ENCODE results near the gene HELT. TPM values are rescaled to one million over a fixed set of nuclear protein-coding genes. Genes with fewer than 3 reads are reported as not detected.
"Not testable (repeated sequence)": the region's sequence is repeated elsewhere in the genome, so short reads cannot be mapped to it uniquely, and the experiment has no call there.

Gene HELT, protein sequence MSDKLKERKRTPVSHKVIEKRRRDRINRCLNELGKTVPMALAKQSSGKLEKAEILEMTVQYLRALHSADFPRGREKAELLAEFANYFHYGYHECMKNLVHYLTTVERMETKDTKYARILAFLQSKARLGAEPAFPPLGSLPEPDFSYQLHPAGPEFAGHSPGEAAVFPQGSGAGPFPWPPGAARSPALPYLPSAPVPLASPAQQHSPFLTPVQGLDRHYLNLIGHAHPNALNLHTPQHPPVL
- total RNA-seq (not detected), polyA plus RNA-seq (not detected)
- long read RNA-seq, donor 1: 0 reads
- long read RNA-seq, donor 2: 0 reads
- long read RNA-seq, donor 3: 0 reads

DNA sequence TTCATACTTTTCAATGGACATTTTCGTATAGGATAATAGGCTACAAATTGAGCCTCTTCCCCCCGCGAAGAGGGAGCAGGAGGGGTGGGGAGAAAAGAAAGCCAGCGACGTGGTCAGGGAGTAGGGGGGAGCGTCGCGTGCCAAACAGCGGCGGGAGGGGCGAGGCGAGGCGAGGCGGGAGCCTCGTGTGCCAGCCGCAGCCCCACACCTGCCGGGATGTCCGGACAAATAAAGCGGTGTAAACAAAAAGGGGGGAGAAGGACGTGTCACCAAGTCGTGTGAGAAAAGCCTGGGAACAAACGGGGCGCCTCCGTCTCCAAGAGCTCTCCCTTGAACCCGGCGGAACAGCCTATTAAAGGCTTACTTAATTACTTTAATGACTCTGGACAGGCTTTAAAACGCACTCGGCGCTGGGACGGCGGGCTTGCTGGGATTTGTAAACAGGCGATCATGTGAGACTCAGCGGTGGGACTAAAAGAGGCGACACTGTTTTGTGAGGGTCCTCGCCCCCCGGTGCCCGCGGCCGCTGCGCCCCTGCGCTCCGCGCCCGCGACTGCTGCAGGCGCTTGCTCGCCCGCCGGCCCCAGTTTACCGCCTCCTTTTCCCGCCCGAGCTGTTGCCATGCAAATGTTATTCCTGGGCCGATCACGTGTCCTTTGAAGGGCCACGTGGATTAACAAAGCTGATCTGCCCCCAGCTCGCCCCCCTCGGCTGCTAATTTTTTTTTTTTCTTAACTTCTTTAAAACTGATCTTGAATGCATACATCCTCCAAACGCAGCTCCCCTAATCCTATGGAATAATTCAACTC is at the start of gene HELT:
Gene HELT (plus strand): TSS at position 527 of the 809 bp plus-strand sequence. CDS start 439 bp downstream, outside the sequence.
- WGBS, 4 donors: 1% methylated on average over 57 to 58 of the region's 58 CpGs
- TF ChIP-seq, protein P1, sequence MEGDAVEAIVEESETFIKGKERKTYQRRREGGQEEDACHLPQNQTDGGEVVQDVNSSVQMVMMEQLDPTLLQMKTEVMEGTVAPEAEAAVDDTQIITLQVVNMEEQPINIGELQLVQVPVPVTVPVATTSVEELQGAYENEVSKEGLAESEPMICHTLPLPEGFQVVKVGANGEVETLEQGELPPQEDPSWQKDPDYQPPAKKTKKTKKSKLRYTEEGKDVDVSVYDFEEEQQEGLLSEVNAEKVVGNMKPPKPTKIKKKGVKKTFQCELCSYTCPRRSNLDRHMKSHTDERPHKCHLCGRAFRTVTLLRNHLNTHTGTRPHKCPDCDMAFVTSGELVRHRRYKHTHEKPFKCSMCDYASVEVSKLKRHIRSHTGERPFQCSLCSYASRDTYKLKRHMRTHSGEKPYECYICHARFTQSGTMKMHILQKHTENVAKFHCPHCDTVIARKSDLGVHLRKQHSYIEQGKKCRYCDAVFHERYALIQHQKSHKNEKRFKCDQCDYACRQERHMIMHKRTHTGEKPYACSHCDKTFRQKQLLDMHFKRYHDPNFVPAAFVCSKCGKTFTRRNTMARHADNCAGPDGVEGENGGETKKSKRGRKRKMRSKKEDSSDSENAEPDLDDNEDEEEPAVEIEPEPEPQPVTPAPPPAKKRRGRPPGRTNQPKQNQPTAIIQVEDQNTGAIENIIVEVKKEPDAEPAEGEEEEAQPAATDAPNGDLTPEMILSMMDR (IDR thresholded peaks at IDR 0.05): no peak
- no peak for TF ChIP-seq POLR2A (IDR thresholded peaks at IDR 0.05)
- no peak within 1 kb of the TSS for H3K27ac ChIP-seq
- intact Hi-C loops (cut with DNase I): no loop called here
- peaks cover 0 to 58% (median 21%) of the 10 kb centered on the region in 12 donors for H3K4me1 ChIP-seq
- H3K27me3 ChIP-seq: peaks cover 45 to 98% (median 83%) of the 10 kb centered on the region in 9 donors
- H3K4me3 ChIP-seq: peak within 1 kb of the TSS in 1 of 12 donors; percentile 5
- DNase-seq: no peak
- no peaks in the 10 kb centered on the region for H3K36me3 ChIP-seq
- ATAC-seq: no peak
- H3K9me3 ChIP-seq: no peaks in the 10 kb centered on the region

DNA sequence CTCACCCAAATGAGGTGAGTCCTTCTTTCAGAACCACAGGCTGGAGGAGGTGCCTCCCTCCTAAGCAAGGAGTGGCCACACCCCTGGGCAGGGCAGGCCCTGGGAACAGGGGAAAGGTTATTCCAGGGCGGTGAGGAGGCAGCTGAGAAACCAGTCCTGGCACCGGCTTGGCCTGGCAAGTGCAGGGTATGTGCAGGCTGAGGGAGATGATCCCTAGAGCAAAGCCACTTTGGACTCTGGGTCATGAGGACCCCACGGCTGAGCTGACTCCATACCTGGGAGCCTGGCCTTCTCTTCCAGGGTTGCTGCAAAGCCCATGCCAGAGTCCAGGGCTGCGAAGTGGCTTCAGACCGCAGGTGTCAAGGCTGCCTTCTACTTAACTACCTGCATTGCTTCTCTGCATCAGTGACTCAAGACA is 49.5 kb upstream of the HELT start:
- no peaks in the 10 kb centered on the region for H3K27me3 ChIP-seq
- ATAC-seq (peak in 3 of 4 donors; percentile 85 to 98 (median 93)), DNase-seq (peak; percentile 25 to 76 (median 71))
- peaks cover 0 to 7% (median 0%) of the 10 kb centered on the region in 12 donors for H3K4me1 ChIP-seq
- H3K36me3 ChIP-seq: no peaks in the 10 kb centered on the region
- H3K4me3 ChIP-seq: no peak overlapping the region
- no peak for TF ChIP-seq POLR2A (IDR thresholded peaks at IDR 0.05)
- TF ChIP-seq, protein P1 (IDR thresholded peaks at IDR 0.05): no peak
- no peak overlapping the region for H3K27ac ChIP-seq
- intact Hi-C loops (cut with DNase I): no loop called here
- peaks cover 0 to 3% (median 0%) of the 10 kb centered on the region in 12 donors for H3K9me3 ChIP-seq
- 72 to 79% (median 76%) methylated on average over 5 of the region's 5 CpGs for WGBS, 4 donors

DNA sequence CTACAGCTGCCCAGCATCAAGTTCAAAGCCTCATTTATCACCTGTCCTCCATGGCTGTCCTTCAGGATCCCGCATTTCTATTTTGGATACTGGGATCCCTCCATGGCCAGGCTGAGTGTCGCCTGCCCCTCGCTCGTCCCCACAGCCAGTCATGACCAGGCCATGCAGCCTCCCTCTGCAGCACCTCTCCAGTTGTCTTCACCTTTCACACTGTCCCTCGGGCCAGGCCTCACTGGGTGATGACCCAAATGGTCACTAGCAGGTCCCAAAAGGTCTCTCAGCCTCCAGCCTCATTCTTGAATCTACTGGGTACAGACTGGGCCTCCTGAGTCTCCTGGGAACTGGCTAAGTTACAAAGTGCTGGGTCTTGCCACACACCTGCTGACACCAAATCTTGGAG is 48.7 kb upstream of the HELT start:
- no peaks in the 10 kb centered on the region for H3K36me3 ChIP-seq
- 84 to 92% (median 88%) methylated on average over 5 of the region's 5 CpGs for WGBS, 4 donors
- peaks cover 0 to 3% (median 0%) of the 10 kb centered on the region in 12 donors for H3K9me3 ChIP-seq
- TF ChIP-seq POLR2A (IDR thresholded peaks at IDR 0.05): no peak
- TF ChIP-seq, protein P1 (IDR thresholded peaks at IDR 0.05): no peak
- no peaks in the 10 kb centered on the region for H3K27me3 ChIP-seq
- H3K27ac ChIP-seq: no peak overlapping the region
- no peak overlapping the region for H3K4me3 ChIP-seq
- ATAC-seq (peak in 1 of 4 donors; percentile 12), DNase-seq (no peak)
- peaks cover 0 to 7% (median 0%) of the 10 kb centered on the region in 12 donors for H3K4me1 ChIP-seq
- intact Hi-C loops (cut with DNase I): loop anchor here in 1 of 10 donors (10.0 kb wide), 1 partner anchor 145 kb away; the partner anchor contains the start of gene ACSL1

DNA sequence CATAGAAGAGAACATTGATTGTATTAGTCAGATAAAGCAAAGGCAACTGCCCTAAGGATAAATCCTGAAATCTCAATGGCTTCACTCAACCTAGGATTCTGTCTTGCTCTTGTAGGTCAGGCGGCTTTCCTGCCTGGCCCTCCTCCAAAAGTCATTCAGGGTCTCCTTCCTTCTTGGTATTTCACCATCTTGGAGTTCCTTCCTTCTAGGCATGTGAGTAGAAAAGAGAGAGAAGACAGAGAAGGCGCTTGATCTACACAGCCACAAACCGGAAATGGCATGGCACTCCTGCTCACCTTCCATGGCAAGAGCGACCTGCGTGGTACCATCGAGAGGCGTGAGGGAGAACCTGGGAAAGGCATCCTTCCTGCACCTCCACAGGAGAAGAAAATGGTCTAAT is 45.3 kb upstream of the HELT start:
- TF ChIP-seq, protein P1 (IDR thresholded peaks at IDR 0.05): no peak
- no peak for TF ChIP-seq POLR2A (IDR thresholded peaks at IDR 0.05)
- no peaks in the 10 kb centered on the region for H3K36me3 ChIP-seq
- no peak overlapping the region for H3K27ac ChIP-seq
- no peak for DNase-seq
- peaks cover 0 to 8% (median under 1%) of the 10 kb centered on the region in 12 donors for H3K4me1 ChIP-seq
- intact Hi-C loops (cut with DNase I): loop anchor here in 1 of 10 donors (10.0 kb wide), 1 partner anchor 148 kb away; the partner anchor contains the start of gene ACSL1
- no peaks in the 10 kb centered on the region for H3K27me3 ChIP-seq
- 89 to 95% (median 93%) methylated on average over 7 of the region's 7 CpGs for WGBS, 4 donors
- no peak overlapping the region for H3K4me3 ChIP-seq
- no peak for ATAC-seq
- peaks cover 0 to 3% (median 0%) of the 10 kb centered on the region in 12 donors for H3K9me3 ChIP-seq

DNA sequence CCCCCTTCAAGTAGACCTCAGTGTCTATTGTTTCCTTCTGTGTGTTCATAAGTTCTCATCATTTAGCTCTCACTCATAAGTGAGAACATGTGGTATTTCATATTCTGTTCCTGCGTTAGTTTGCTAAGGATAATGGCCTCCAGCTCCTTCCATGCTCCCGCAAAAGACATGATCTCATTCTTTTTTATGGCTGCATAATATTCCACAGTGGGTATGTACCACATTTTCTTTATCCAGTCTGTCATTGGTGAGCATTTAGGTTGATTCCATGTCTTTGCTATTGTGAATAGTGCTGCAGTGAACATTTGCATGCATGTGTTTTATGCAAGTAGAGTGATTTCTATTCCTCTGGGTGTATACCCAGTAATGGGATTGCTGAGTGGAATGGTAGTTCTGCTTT is 41.9 kb upstream of the HELT start:
- not testable (repeated sequence) for H3K36me3 ChIP-seq, H3K9me3 ChIP-seq, H3K27ac ChIP-seq, DNase-seq, H3K27me3 ChIP-seq, ATAC-seq, H3K4me3 ChIP-seq
- H3K4me1 ChIP-seq: peaks cover 0 to 22% (median 9%) of the 10 kb centered on the region in 12 donors
- WGBS, 4 donors: 97 to 100% (median 98%) methylated on average over 2 of the region's 2 CpGs
- intact Hi-C loops (cut with DNase I): loop anchor here in 1 of 10 donors (10.0 kb wide), 1 partner anchor 152 kb away; the partner anchor contains the start of gene ACSL1
